ENCODE results near the gene MAP3K13.
"Not testable (repeated sequence)": the region's sequence is repeated elsewhere in the genome, so short reads cannot be mapped to it uniquely, and the experiment has no call there.

The MAP3K13 gene

DNA sequence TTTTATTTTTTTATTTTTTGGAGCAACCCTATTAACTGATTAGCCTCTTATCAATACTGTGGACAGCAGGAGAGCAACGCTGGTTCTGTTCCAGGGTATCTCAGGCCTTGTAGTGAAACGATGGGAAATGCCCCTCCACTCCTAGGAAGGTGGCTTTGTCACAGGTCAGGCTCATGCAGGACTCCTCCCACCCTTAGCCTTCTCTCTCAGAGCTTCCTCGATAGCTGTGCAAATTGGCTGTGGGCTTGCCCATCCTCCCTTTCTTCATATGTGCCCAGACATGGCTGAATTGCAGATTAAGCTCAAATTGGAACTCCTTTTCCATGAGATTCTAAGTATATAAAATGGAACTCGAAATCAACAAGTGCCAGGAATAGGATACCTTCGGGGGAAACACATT is 97.4 kb downstream of the MAP3K13 start:
- Histone ChIP-seq H3K4me2 (ENCODE audit: low read depth, low read length, poor library complexity, severe bottlenecking) (no peak overlapping the region), H4K20me1 (ENCODE audit: low read depth, low read length) (no peaks in the 10 kb centered on the region), H2AFZ (ENCODE audit: low read depth, low read length, severe bottlenecking) (no peak overlapping the region), H3K4me3 (ENCODE audit: insufficient read depth, low read length, poor library complexity, severe bottlenecking) (no peak overlapping the region), H3K27ac (ENCODE audit: low read depth, low read length) (no peak overlapping the region), H3K9ac (ENCODE audit: low read length) (no peak overlapping the region), H3K36me3 (ENCODE audit: low read length) (no peaks in the 10 kb centered on the region), H3F3A (ENCODE audit: insufficient read depth) (no peaks in the 10 kb centered on the region), H3K27me3 (ENCODE audit: low read length) (no peaks in the 10 kb centered on the region), H3K79me2 (ENCODE audit: insufficient read depth, low read length) (no peaks in the 10 kb centered on the region), H3K9me2 (replicated peaks; ENCODE audit: insufficient read depth, low read length) (no peaks in the 10 kb centered on the region), H3K9me3 (ENCODE audit: insufficient read depth, low read length) (no peaks in the 10 kb centered on the region)
- no peak for TF ChIP-seq EZH2phosphoT487 (conservative IDR thresholded peaks at IDR 0.05; ENCODE audit: low read length)
- TF ChIP-seq, protein P1, sequence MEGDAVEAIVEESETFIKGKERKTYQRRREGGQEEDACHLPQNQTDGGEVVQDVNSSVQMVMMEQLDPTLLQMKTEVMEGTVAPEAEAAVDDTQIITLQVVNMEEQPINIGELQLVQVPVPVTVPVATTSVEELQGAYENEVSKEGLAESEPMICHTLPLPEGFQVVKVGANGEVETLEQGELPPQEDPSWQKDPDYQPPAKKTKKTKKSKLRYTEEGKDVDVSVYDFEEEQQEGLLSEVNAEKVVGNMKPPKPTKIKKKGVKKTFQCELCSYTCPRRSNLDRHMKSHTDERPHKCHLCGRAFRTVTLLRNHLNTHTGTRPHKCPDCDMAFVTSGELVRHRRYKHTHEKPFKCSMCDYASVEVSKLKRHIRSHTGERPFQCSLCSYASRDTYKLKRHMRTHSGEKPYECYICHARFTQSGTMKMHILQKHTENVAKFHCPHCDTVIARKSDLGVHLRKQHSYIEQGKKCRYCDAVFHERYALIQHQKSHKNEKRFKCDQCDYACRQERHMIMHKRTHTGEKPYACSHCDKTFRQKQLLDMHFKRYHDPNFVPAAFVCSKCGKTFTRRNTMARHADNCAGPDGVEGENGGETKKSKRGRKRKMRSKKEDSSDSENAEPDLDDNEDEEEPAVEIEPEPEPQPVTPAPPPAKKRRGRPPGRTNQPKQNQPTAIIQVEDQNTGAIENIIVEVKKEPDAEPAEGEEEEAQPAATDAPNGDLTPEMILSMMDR (IDR thresholded peaks at IDR 0.05; ENCODE audit: insufficient read depth, low read length, poor library complexity, severe bottlenecking) = no peak

DNA sequence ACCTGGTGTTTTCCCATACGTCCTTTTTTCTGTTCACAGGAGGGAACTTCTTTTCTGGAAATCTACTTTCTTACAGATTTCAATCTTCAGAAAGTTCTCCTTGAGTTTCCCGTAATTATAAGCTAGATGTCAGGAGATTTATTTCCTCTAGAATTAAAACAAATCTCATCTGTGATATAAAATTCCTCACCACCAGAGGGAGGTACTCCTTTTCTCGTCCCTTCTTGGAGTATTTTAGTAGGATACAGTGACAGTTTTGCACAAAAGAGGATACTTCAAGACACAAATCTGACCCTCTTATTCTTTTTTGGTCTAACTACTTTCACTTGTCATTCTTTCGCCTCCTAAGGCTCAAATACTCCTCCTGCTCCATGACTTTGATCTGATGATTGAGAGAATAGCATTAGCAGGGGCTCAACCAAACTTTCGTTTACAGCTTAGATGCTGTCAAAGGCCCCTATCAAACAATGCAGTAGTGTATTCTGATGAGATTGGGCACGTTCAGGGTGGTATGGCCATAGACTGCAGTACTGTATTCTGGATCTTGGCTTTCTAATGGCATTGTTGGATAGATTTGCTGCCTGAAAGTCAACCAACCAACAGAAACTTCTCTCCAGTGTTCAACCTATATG is 97.9 kb downstream of the MAP3K13 start:
- Histone ChIP-seq H3K36me3 (ENCODE audit: low read length) (no peaks in the 10 kb centered on the region), H3K4me3 (ENCODE audit: insufficient read depth, low read length, poor library complexity, severe bottlenecking) (no peak overlapping the region), H3K27me3 (ENCODE audit: low read length) (no peaks in the 10 kb centered on the region), H2AFZ (ENCODE audit: low read depth, low read length, severe bottlenecking) (no peak overlapping the region), H3K27ac (ENCODE audit: low read depth, low read length) (no peak overlapping the region), H3K4me2 (ENCODE audit: low read depth, low read length, poor library complexity, severe bottlenecking) (no peak overlapping the region), H3K9me3 (ENCODE audit: insufficient read depth, low read length) (no peaks in the 10 kb centered on the region), H3K9me2 (replicated peaks; ENCODE audit: insufficient read depth, low read length) (no peaks in the 10 kb centered on the region), H3K9ac (ENCODE audit: low read length) (no peak overlapping the region), H4K20me1 (ENCODE audit: low read depth, low read length) (no peaks in the 10 kb centered on the region), H3F3A (ENCODE audit: insufficient read depth) (no peaks in the 10 kb centered on the region), H3K79me2 (ENCODE audit: insufficient read depth, low read length) (no peaks in the 10 kb centered on the region)
- no peak for TF ChIP-seq EZH2phosphoT487 (conservative IDR thresholded peaks at IDR 0.05; ENCODE audit: low read length)
- TF ChIP-seq, protein P1 (IDR thresholded peaks at IDR 0.05; ENCODE audit: insufficient read depth, low read length, poor library complexity, severe bottlenecking) = peak; percentile 28

DNA sequence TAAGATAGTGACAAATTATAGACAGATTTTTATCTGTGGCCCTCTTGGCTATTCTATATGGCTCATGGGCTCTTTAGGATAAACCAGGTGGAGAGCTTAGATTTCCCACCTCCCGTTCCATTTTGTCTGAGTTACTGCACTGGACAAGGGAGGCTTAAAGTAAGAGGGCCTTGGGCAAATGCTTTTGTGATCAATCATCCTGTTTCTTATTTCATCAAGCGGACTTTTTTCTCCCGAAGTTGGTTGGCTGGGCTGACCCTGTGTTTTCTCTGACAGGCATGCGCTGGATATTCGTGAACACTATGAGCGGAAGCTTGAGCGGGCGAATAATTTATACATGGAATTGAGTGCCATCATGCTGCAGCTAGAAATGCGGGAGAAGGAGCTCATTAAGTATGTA is 102.5 kb downstream of the MAP3K13 start:
- no peaks in the 10 kb centered on the region for H3K79me2 ChIP-seq (ENCODE audit: insufficient read depth, low read length)
- no peak overlapping the region for H3K4me3 ChIP-seq (ENCODE audit: insufficient read depth, low read length, poor library complexity, severe bottlenecking)
- no peaks in the 10 kb centered on the region for H3K27me3 ChIP-seq (ENCODE audit: low read length)
- no peaks in the 10 kb centered on the region for H3K36me3 ChIP-seq (ENCODE audit: low read length)
- H2AFZ ChIP-seq (ENCODE audit: low read depth, low read length, severe bottlenecking) = no peak overlapping the region
- TF ChIP-seq, protein P1 (IDR thresholded peaks at IDR 0.05; ENCODE audit: insufficient read depth, low read length, poor library complexity, severe bottlenecking) = no peak
- TF ChIP-seq EZH2phosphoT487 (conservative IDR thresholded peaks at IDR 0.05; ENCODE audit: low read length) = no peak
- H3K9me2 ChIP-seq (replicated peaks; ENCODE audit: insufficient read depth, low read length) = no peaks in the 10 kb centered on the region
- H3K27ac ChIP-seq (ENCODE audit: low read depth, low read length) = no peak overlapping the region
- H3F3A ChIP-seq (ENCODE audit: insufficient read depth) = no peaks in the 10 kb centered on the region
- H3K9ac ChIP-seq (ENCODE audit: low read length) = no peak overlapping the region
- no peak overlapping the region for H3K4me2 ChIP-seq (ENCODE audit: low read depth, low read length, poor library complexity, severe bottlenecking)
- no peaks in the 10 kb centered on the region for H3K9me3 ChIP-seq (ENCODE audit: insufficient read depth, low read length)
- H4K20me1 ChIP-seq (ENCODE audit: low read depth, low read length) = no peaks in the 10 kb centered on the region

DNA sequence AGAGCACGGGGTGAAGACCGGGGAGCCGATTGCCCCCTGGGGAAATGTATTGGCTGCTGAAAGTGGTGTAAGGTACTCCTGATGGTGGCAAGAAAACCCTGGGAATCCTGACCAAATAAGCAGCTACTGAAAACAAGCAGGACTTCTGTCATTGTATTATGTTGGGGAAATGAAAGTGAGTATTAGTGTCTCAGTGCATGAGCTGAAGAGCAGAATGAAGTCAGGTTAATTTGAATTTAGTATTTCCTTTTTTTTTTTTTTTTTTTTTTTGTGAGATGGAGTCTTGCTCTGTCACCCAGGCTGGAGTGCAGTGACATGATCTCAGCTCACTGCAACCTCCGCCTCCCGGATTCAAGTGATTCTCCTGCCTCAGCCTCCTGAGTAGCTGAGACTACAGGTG is 103.2 kb downstream of the MAP3K13 start:
- H3K79me2 ChIP-seq (ENCODE audit: insufficient read depth, low read length); H3K9me3 ChIP-seq (ENCODE audit: insufficient read depth, low read length); H3K27ac ChIP-seq (ENCODE audit: low read depth, low read length); H4K20me1 ChIP-seq (ENCODE audit: low read depth, low read length); H3K36me3 ChIP-seq (ENCODE audit: low read length); H3K4me3 ChIP-seq (ENCODE audit: insufficient read depth, low read length, poor library complexity, severe bottlenecking); H3F3A ChIP-seq (ENCODE audit: insufficient read depth); H3K4me2 ChIP-seq (ENCODE audit: low read depth, low read length, poor library complexity, severe bottlenecking); H3K9ac ChIP-seq (ENCODE audit: low read length); H3K9me2 ChIP-seq (replicated peaks; ENCODE audit: insufficient read depth, low read length); H3K27me3 ChIP-seq (ENCODE audit: low read length); H2AFZ ChIP-seq (ENCODE audit: low read depth, low read length, severe bottlenecking): not testable (repeated sequence)
